ENCODE measurements around the gene GALNT12. TPM values are rescaled to one million over a fixed set of nuclear protein-coding genes. Genes with fewer than 3 reads are reported as not detected.

The GALNT12 gene, protein sequence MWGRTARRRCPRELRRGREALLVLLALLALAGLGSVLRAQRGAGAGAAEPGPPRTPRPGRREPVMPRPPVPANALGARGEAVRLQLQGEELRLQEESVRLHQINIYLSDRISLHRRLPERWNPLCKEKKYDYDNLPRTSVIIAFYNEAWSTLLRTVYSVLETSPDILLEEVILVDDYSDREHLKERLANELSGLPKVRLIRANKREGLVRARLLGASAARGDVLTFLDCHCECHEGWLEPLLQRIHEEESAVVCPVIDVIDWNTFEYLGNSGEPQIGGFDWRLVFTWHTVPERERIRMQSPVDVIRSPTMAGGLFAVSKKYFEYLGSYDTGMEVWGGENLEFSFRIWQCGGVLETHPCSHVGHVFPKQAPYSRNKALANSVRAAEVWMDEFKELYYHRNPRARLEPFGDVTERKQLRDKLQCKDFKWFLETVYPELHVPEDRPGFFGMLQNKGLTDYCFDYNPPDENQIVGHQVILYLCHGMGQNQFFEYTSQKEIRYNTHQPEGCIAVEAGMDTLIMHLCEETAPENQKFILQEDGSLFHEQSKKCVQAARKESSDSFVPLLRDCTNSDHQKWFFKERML
- 4.6 and 4.9 TPM in 2 replicates for total RNA-seq
- long read RNA-seq, partial matches to known transcripts, result 1 of 1 reads
- long read RNA-seq, other reads (novel, unspliced or antisense), result 0 of 1 reads

DNA sequence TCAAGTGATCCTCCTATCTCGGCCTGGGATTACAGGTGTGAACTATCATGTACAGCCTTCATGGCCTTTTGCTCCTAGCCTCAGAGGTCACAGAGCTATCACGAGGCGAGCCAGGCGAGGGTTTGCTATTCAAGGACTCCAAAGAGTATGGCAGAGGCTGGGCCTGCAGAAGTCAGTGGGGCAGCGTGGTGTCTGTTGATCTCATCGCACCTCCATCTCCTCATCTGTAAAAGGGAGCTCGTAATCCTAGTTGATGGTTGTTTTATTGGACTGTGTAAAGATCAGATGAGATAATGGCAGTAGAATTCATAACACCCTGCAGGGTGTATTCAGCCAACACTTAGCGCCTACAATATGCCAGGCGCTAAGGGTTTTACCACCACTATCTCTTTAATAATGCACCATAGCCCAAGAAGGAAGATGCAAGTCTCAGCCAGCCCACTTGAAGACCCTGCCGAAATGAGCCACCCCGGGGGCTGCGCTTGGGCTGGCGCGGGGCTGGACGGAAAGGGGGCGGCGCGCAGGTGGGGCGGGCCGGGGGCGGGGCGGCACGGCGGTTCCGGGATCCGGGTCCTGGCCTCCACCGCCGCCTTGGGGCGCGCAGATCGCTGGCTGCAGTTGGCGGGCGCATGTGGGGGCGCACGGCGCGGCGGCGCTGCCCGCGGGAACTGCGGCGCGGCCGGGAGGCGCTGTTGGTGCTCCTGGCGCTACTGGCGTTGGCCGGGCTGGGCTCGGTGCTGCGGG is at the start of gene GALNT12:
TSS of gene GALNT12 (plus strand) at position 601 of the 744 bp plus-strand sequence. CDS start at position 630, 29 bp downstream.
- TF ChIP-seq, protein P1, sequence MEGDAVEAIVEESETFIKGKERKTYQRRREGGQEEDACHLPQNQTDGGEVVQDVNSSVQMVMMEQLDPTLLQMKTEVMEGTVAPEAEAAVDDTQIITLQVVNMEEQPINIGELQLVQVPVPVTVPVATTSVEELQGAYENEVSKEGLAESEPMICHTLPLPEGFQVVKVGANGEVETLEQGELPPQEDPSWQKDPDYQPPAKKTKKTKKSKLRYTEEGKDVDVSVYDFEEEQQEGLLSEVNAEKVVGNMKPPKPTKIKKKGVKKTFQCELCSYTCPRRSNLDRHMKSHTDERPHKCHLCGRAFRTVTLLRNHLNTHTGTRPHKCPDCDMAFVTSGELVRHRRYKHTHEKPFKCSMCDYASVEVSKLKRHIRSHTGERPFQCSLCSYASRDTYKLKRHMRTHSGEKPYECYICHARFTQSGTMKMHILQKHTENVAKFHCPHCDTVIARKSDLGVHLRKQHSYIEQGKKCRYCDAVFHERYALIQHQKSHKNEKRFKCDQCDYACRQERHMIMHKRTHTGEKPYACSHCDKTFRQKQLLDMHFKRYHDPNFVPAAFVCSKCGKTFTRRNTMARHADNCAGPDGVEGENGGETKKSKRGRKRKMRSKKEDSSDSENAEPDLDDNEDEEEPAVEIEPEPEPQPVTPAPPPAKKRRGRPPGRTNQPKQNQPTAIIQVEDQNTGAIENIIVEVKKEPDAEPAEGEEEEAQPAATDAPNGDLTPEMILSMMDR (conservative IDR thresholded peaks at IDR 0.05), result no peak
- Mint-ChIP-seq H3K27me3 (ENCODE audit: low read depth) (peaks cover 62% of the 10 kb centered on the region), H3K36me3 (ENCODE audit: low read depth) (no peaks in the 10 kb centered on the region), H3K9me3 (no peaks in the 10 kb centered on the region), H3K4me1 (peaks cover 14% of the 10 kb centered on the region), H3K27ac (ENCODE audit: unreplicated experiment) (no peak within 1 kb of the TSS), H3K4me3 (peak within 1 kb of the TSS; percentile 87)
- no peak for DNase-seq (ENCODE audit: low read depth, low spot score)

DNA sequence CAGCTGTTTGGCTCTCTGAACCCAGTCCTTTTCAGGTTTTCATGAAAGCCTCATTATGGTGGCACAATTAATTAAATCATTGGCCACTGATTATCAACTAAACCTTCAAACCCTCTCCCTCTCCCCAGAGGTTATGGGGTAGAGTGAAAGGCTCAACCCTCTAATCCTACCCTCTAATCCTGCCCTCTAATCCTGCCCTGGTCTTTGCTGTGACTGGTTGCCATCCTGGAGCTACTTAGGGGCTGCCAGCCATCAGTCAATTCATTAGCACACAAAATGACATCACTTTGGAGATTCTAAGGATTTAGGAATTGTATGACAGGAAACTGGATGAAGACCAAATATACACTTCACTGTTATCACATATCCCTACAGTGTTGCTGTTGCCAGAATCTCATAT is 47.2 kb upstream of the GALNT12 start:
- Mint-ChIP-seq H3K4me3 (no peak overlapping the region), H3K27me3 (ENCODE audit: low read depth) (no peaks in the 10 kb centered on the region), H3K36me3 (ENCODE audit: low read depth) (peaks cover 60% of the 10 kb centered on the region), H3K27ac (ENCODE audit: unreplicated experiment) (no peak overlapping the region), H3K4me1 (no peaks in the 10 kb centered on the region), H3K9me3 (peaks cover 10% of the 10 kb centered on the region)
- DNase-seq (ENCODE audit: low read depth, low spot score), result no peak
- TF ChIP-seq, protein P1 (conservative IDR thresholded peaks at IDR 0.05), result no peak

DNA sequence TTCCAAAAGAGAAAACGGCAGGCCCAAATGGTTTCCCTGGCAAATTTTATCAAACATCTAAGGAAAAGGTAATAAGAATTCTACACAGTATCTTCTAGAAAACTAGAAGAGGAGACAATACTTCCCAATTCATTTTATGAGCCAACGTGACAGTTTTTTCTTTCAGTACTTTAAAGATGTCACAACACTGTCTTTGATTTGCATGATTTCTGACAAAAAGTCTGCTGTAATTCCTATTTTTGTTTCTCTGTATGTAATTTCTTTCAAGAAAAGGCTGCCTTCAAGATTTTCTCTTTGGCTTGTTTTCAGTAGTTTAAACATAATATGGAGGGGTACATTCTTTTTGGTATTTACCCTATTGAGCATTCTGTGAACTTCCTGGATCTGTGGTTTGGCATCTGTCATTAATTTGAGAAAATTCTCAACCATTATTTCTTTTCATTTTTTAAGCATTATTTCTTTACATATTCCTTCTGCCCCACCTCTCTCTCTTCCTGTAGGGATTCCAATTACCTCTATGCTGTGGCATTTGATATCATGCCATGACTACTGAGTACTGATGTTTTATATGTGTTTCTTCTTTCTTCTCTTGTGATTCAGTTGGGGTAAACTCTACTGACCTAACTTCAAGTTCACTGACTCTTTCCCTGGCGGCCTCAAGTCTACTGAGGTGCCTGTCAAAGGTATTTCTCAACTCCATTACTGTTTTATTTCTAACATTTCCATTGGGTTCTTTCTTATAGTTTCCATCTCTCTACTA is 43.3 kb upstream of the GALNT12 start:
- no peak overlapping the region for H3K4me3 Mint-ChIP-seq
- no peaks in the 10 kb centered on the region for H3K4me1 Mint-ChIP-seq
- no peaks in the 10 kb centered on the region for H3K27me3 Mint-ChIP-seq (ENCODE audit: low read depth)
- peaks cover under 1% of the 10 kb centered on the region for H3K9me3 Mint-ChIP-seq
- no peak overlapping the region for H3K27ac Mint-ChIP-seq (ENCODE audit: unreplicated experiment)
- TF ChIP-seq, protein P1 (conservative IDR thresholded peaks at IDR 0.05), result no peak
- peaks cover 30% of the 10 kb centered on the region for H3K36me3 Mint-ChIP-seq (ENCODE audit: low read depth)
- no peak for DNase-seq (ENCODE audit: low read depth, low spot score)

DNA sequence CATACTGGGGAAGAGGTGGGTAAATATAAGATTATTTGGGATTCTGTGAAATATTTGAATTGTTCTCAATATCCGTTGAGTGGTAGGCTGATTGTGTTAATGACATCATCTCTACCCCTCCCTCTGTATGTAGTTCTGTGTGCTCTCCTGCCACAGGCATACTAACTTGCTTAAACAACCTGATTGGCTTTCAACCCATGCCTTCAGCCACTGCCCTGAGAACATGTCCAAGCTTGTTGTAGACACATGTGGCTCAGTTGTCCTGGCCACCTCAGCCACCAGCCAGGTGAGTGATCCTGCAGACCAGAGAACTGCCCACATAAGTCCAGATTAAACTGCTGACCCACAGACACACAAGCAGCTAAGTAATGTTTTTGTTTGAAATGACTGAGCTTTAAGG is 42.2 kb upstream of the GALNT12 start:
- H3K4me1 Mint-ChIP-seq, result no peaks in the 10 kb centered on the region
- TF ChIP-seq, protein P1 (conservative IDR thresholded peaks at IDR 0.05), result no peak
- no peak for DNase-seq (ENCODE audit: low read depth, low spot score)
- H3K27me3 Mint-ChIP-seq (ENCODE audit: low read depth), result no peaks in the 10 kb centered on the region
- H3K36me3 Mint-ChIP-seq (ENCODE audit: low read depth), result peaks cover 32% of the 10 kb centered on the region
- H3K9me3 Mint-ChIP-seq, result no peaks in the 10 kb centered on the region
- no peak overlapping the region for H3K27ac Mint-ChIP-seq (ENCODE audit: unreplicated experiment)
- H3K4me3 Mint-ChIP-seq, result no peak overlapping the region

DNA sequence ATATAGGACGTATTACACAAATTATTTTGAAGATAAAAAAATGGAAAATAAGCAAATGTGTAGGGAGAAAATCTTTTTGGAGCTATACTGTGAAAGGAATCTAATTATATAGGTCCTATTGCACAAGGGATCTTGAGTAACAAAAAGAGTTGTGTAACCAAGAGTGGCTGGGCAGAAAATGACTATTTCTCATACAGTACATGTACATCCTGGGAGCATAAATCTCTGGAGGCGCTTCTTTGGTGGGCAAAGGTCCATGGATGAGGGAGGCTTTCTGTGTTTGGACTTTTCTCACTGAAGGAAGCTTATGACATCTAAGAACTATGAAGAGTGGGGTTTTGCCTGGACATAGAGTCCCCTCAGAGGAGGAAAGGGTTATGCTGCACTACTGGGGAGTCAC is 40.9 kb upstream of the GALNT12 start:
- Mint-ChIP-seq H3K36me3 (ENCODE audit: low read depth) (peaks cover 36% of the 10 kb centered on the region), H3K9me3 (no peaks in the 10 kb centered on the region), H3K4me3 (no peak overlapping the region)

More for the DNA sequence above, 40.9 kb upstream of the GALNT12 start:
- Mint-ChIP-seq H3K27ac (ENCODE audit: unreplicated experiment) (no peak overlapping the region), H3K4me1 (no peaks in the 10 kb centered on the region), H3K27me3 (ENCODE audit: low read depth) (no peaks in the 10 kb centered on the region)
- no peak for DNase-seq (ENCODE audit: low read depth, low spot score)
- TF ChIP-seq, protein P1 (conservative IDR thresholded peaks at IDR 0.05), result no peak

Measured in neural crest cell (in vitro differentiated cells).